HG03095 (cell line): ENCODE measurements around the gene TCF4.
A peak's percentile ranks its signal among the peaks of the same experiment; 100 is the strongest.

Source experiments
- ATAC-seq: cut with Tn5 transposase; IDR thresholded peaks from one replicate; pipeline ENCODE4 v1.9.1; 2021; ENCODE audit warnings: moderate library complexity; ENCODE audit not compliant: unreplicated experiment

The TCF4 gene

GRCh38 chr18:55588111-55588869 lies at the start of gene TCF4:
TSS of gene TCF4 (minus strand) at chr18:55588192. CDS start at chr18:55587116, 1,076 bp downstream.
- no peak for ATAC-seq

GRCh38 chr18:55637204-55637603 lies 49.2 kb upstream of the TCF4 start:
- ATAC-seq = no peak

GRCh38 chr18:55635439-55635838 lies 47.4 kb upstream of the TCF4 start:
- no peak for ATAC-seq

- no peak for ATAC-seq
Measured at GRCh38 chr18:55634545-55634944, 46.6 kb upstream of the TCF4 start.

GRCh38 chr18:55633032-55633431 lies 45.0 kb upstream of the TCF4 start:
- no peak for ATAC-seq

GRCh38 chr18:55629133-55629532 lies 41.1 kb upstream of the TCF4 start:
- no peak for ATAC-seq

- ATAC-seq = no peak
Measured at GRCh38 chr18:55627007-55627406, 39.0 kb upstream of the TCF4 start.

- ATAC-seq = no peak
Measured at GRCh38 chr18:55625901-55626300, 37.9 kb upstream of the TCF4 start.

GRCh38 chr18:55623626-55624025 lies 35.6 kb upstream of the TCF4 start:
- ATAC-seq = no peak

- no peak for ATAC-seq
Measured at GRCh38 chr18:55610506-55610905, 22.5 kb upstream of the TCF4 start.

- no peak for ATAC-seq
Measured at GRCh38 chr18:55609160-55609825, 21.3 kb upstream of the TCF4 start.

- no peak for ATAC-seq
Measured at GRCh38 chr18:55608497-55608896, 20.5 kb upstream of the TCF4 start.

GRCh38 chr18:55607773-55608172 lies 19.8 kb upstream of the TCF4 start:
- no peak for ATAC-seq

- peak; percentile 81 for ATAC-seq
Measured at GRCh38 chr18:55605733-55606338, 17.8 kb upstream of the TCF4 start.

- no peak for ATAC-seq
Measured at GRCh38 chr18:55603775-55604174, 15.8 kb upstream of the TCF4 start.

- no peak for ATAC-seq
Measured at GRCh38 chr18:55593888-55594287, 5.9 kb upstream of the TCF4 start.

GRCh38 chr18:55592572-55592971 lies 4.6 kb upstream of the TCF4 start:
- no peak for ATAC-seq

GRCh38 chr18:55592106-55592505 lies 4.1 kb upstream of the TCF4 start:
- ATAC-seq = no peak

- peak; percentile 71 for ATAC-seq
Measured at GRCh38 chr18:55589625-55590291, 1.8 kb upstream of the TCF4 start.

GRCh38 chr18:55588870-55589595 lies 1.0 kb upstream of the TCF4 start:
- no peak for ATAC-seq
